Subcutaneous abdominal adipose tissue (tissue), 5 donors: ENCODE results near the gene FBN2.

Experiments
- H3K27ac ChIP-seq: one replicate; pipeline ENCODE4 v1.7.0; 2013; ENCODE audit warnings: low read depth, mild to moderate bottlenecking, inconsistent platforms, low read length, moderate library complexity
- H3K27me3 ChIP-seq, 5 donors: one replicate each; pipeline ENCODE4 v1.7.0; 2013; ENCODE audit warnings: low read length in 5 of 5, inconsistent platforms in 1 of 5; ENCODE audit not compliant: control insufficient read depth in 5 of 5, insufficient read depth in 4 of 5
- H3K36me3 ChIP-seq, 5 donors: one replicate each; pipeline ENCODE4 v1.7.0; 2013; ENCODE audit warnings: low read length in 5 of 5; ENCODE audit not compliant: control insufficient read depth in 5 of 5, insufficient read depth in 5 of 5
- H3K4me1 ChIP-seq, 5 donors: one replicate each; pipeline ENCODE4 v1.7.0; 2013; ENCODE audit warnings: low read length in 5 of 5, mild to moderate bottlenecking in 3 of 5, moderate library complexity in 1 of 5; ENCODE audit not compliant: control insufficient read depth in 5 of 5, insufficient read depth in 5 of 5
- H3K4me3 ChIP-seq, 5 donors: one replicate each; pipeline ENCODE4 v1.7.0; 2013; ENCODE audit warnings: low read length in 5 of 5, low read depth in 1 of 5
- H3K9ac ChIP-seq, 5 donors: one replicate each; pipeline ENCODE4 v1.7.0; 2013; ENCODE audit warnings: low read length in 5 of 5, mild to moderate bottlenecking in 4 of 5, moderate library complexity in 3 of 5
- H3K9me3 ChIP-seq, 5 donors: one replicate each; pipeline ENCODE4 v1.7.0; 2013; ENCODE audit warnings: low read length in 5 of 5; ENCODE audit not compliant: control insufficient read depth in 5 of 5
- donor health status: healthy.
- donor health status: healthy.
- donor health status: healthy.
- donor health status: healthy.
- donor health status: healthy.

FBN2 gene

GRCh38 chr5:128237000-128237399 lies 301.0 kb downstream of the FBN2 start:
- Histone ChIP-seq H3K36me3 (no peaks in the 10 kb centered on the region), H3K9ac (no peak overlapping the region), H3K4me3 (no peak overlapping the region), H3K27ac (no peak overlapping the region), H3K27me3 (peaks cover 0 to 5% (median 3%) of the 10 kb centered on the region in 5 donors), H3K9me3 (no peaks in the 10 kb centered on the region), H3K4me1 (no peaks in the 10 kb centered on the region)

GRCh38 chr5:128236334-128236733 lies 301.7 kb downstream of the FBN2 start:
- Histone ChIP-seq H3K27me3 (peaks cover 0 to 5% (median 3%) of the 10 kb centered on the region in 5 donors), H3K9ac (no peak overlapping the region), H3K4me3 (no peak overlapping the region), H3K9me3 (no peaks in the 10 kb centered on the region), H3K36me3 (no peaks in the 10 kb centered on the region), H3K27ac (no peak overlapping the region), H3K4me1 (no peaks in the 10 kb centered on the region)

GRCh38 chr5:128234928-128235641 lies 303.0 kb downstream of the FBN2 start:
- no peaks in the 10 kb centered on the region for H3K36me3 ChIP-seq
- peaks cover 0 to 5% (median 3%) of the 10 kb centered on the region in 5 donors for H3K27me3 ChIP-seq
- no peak overlapping the region for H3K9ac ChIP-seq
- no peak overlapping the region for H3K27ac ChIP-seq
- H3K4me1 ChIP-seq = no peaks in the 10 kb centered on the region
- H3K4me3 ChIP-seq = no peak overlapping the region
- no peaks in the 10 kb centered on the region for H3K9me3 ChIP-seq

- H3K27ac ChIP-seq = no peak overlapping the region
- no peaks in the 10 kb centered on the region for H3K9me3 ChIP-seq
- no peak overlapping the region for H3K4me3 ChIP-seq
- H3K9ac ChIP-seq = no peak overlapping the region
- no peaks in the 10 kb centered on the region for H3K4me1 ChIP-seq
- no peaks in the 10 kb centered on the region for H3K36me3 ChIP-seq
- H3K27me3 ChIP-seq = no peaks in the 10 kb centered on the region
Measured at GRCh38 chr5:128228521-128228920, 309.5 kb downstream of the FBN2 start.

- no peak overlapping the region for H3K27ac ChIP-seq
- H3K4me3 ChIP-seq = no peak overlapping the region
- no peaks in the 10 kb centered on the region for H3K27me3 ChIP-seq
- H3K36me3 ChIP-seq = no peaks in the 10 kb centered on the region
- no peaks in the 10 kb centered on the region for H3K9me3 ChIP-seq
- no peaks in the 10 kb centered on the region for H3K4me1 ChIP-seq
- no peak overlapping the region for H3K9ac ChIP-seq
Measured at GRCh38 chr5:128228008-128228407, 310.0 kb downstream of the FBN2 start.

GRCh38 chr5:128225245-128226030 lies 312.6 kb downstream of the FBN2 start:
- H3K27me3 ChIP-seq = no peaks in the 10 kb centered on the region
- H3K27ac ChIP-seq = no peak overlapping the region
- H3K4me3 ChIP-seq = no peak overlapping the region
- no peaks in the 10 kb centered on the region for H3K4me1 ChIP-seq
- no peaks in the 10 kb centered on the region for H3K9me3 ChIP-seq
- no peak overlapping the region for H3K9ac ChIP-seq
- H3K36me3 ChIP-seq = no peaks in the 10 kb centered on the region

- H3K9ac ChIP-seq = no peak overlapping the region
- no peaks in the 10 kb centered on the region for H3K4me1 ChIP-seq
- H3K9me3 ChIP-seq = no peaks in the 10 kb centered on the region
- H3K27ac ChIP-seq = no peak overlapping the region
- no peaks in the 10 kb centered on the region for H3K27me3 ChIP-seq
- no peak overlapping the region for H3K4me3 ChIP-seq
- no peaks in the 10 kb centered on the region for H3K36me3 ChIP-seq
Measured at GRCh38 chr5:128224336-128224735, 313.7 kb downstream of the FBN2 start.

GRCh38 chr5:128220841-128221240 lies 317.2 kb downstream of the FBN2 start:
- Histone ChIP-seq H3K9me3 (no peaks in the 10 kb centered on the region), H3K27ac (no peak overlapping the region), H3K27me3 (no peaks in the 10 kb centered on the region), H3K36me3 (no peaks in the 10 kb centered on the region), H3K9ac (no peak overlapping the region), H3K4me1 (no peaks in the 10 kb centered on the region), H3K4me3 (no peak overlapping the region)

- H3K27me3 ChIP-seq = no peaks in the 10 kb centered on the region
- H3K9ac ChIP-seq = no peak overlapping the region
- H3K36me3 ChIP-seq = no peaks in the 10 kb centered on the region
- H3K4me1 ChIP-seq = no peaks in the 10 kb centered on the region
- no peaks in the 10 kb centered on the region for H3K9me3 ChIP-seq
- no peak overlapping the region for H3K4me3 ChIP-seq
- no peak overlapping the region for H3K27ac ChIP-seq
Measured at GRCh38 chr5:128216860-128217531, 321.0 kb downstream of the FBN2 start.

GRCh38 chr5:128216285-128216684 lies 321.8 kb downstream of the FBN2 start:
- H3K4me1 ChIP-seq = no peaks in the 10 kb centered on the region
- no peak overlapping the region for H3K27ac ChIP-seq
- H3K4me3 ChIP-seq = no peak overlapping the region
- no peaks in the 10 kb centered on the region for H3K27me3 ChIP-seq
- no peak overlapping the region for H3K9ac ChIP-seq
- H3K36me3 ChIP-seq = no peaks in the 10 kb centered on the region
- H3K9me3 ChIP-seq = no peaks in the 10 kb centered on the region
